NCI-H82 (cell line): Measurements from ENCODE around the gene ALDH16A1.
"Not testable (repeated sequence)": the region's sequence is repeated elsewhere in the genome, so short reads cannot be mapped to it uniquely, and the experiment has no call there.

Source experiments
- DNase-seq: peaks from one replicate; lab custom pipeline; 2025; lab: John Stamatoyannopoulos, UW

Gene ALDH16A1

GRCh38 chr19:49441210-49441959, 11.6 kb upstream of the ALDH16A1 start, which contains the start of gene SLC17A7:
SLC17A7 (minus strand) TSS chr19:49441527; CDS start chr19:49441379, 148 bp downstream.
- DNase-seq: peak; percentile 88

DNA sequence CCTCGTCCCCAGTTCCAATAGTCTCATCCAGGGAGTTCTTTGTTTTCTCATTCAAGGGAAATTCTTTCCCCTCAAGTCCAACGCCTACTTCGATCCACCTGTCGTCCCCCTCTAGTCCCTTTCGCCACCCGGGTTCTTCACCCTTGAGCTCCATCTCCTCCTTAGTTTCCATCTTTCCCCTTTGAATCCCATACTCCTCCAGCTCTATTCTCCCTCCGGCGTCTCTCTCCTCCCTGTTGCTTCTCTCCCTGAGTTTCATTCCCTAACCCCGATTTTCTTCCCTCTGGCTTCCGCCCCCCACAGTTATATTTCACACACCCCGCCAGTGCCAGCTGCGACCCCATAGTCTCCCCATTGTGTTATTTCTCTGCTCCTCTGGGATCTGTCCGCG, 11.1 kb upstream of the ALDH16A1 start:
- peak; percentile 49 for DNase-seq

- DNase-seq: no peak
These were observed 10.7 kb upstream of the ALDH16A1 start for GRCh38 chr19:49442354-49442753.

- DNase-seq: peak; percentile 98
These were observed 10.2 kb upstream of the ALDH16A1 start for GRCh38 chr19:49442771-49443365.

GRCh38 chr19:49443366-49444099, 9.5 kb upstream of the ALDH16A1 start:
- peak; percentile 98 for DNase-seq

- not testable (repeated sequence) for DNase-seq
These were observed 8.8 kb upstream of the ALDH16A1 start for GRCh38 chr19:49444100-49444700.

DNA sequence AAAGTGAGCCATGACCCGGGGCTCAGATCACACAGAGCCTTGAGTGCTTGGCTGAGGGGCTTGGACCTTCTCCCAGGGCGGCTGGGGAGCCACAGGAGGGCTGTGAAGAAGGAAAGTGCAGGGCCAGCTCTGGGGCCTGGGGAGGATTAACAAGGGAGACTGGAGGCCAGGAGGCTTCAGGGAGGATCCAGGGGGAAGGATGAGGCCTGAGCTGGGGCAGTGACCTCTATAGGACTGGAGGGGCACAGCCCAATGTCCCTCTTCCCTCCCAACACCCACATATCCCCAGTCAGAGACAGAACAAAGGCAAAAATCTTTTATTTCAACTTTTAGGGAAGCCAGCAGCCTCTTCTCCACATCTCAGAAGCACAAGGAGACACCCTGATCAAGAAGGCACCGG, 7.0 kb upstream of the ALDH16A1 start:
- DNase-seq: no peak

- DNase-seq: peak; percentile 85
These were observed 5.3 kb upstream of the ALDH16A1 start for GRCh38 chr19:49447485-49448431.

DNA sequence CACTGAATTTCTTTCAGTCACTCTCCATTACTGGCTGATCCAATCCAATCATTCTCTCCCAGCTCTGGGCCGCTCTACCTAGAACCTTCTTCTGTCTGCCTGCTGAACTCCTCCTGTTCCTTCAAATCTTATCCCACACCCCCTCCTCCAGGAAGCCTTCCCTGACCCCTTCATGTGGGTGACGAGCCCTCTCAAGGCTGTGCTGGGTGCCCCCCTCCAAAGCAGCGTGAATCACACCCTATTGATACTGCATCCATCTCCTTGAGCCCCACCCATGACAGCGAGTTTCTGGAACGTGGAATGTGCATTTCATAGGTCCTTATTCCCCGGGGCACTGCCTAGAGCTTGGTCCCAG, 4.6 kb upstream of the ALDH16A1 start:
- no peak for DNase-seq

DNA sequence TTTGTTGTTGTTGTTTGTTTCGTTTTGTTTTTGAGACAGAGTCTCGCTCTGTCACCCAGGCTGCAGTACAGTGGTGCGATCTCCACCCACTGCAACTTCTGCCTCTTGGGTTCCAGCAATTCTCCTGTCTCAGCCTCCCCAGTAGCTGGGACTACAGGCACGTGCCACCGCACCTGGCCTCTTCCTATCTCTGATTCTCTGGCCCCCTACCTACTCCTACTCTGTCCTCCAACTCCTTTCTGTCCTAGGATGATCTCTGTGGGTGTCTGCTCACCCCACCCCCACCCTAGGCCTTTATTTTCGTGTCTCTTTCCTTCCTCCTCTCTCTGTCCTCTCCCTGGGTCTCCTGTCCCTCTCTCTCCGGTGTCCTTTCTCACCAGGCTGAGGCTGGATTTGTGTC, 2.6 kb upstream of the ALDH16A1 start:
- DNase-seq: no peak

GRCh38 chr19:49451430-49452181, 1.4 kb upstream of the ALDH16A1 start, which contains the start of gene PIH1D1:
PIH1D1 (minus strand) TSS chr19:49451814; CDS start chr19:49451574, 240 bp downstream.
- peak; percentile 100 for DNase-seq

DNA sequence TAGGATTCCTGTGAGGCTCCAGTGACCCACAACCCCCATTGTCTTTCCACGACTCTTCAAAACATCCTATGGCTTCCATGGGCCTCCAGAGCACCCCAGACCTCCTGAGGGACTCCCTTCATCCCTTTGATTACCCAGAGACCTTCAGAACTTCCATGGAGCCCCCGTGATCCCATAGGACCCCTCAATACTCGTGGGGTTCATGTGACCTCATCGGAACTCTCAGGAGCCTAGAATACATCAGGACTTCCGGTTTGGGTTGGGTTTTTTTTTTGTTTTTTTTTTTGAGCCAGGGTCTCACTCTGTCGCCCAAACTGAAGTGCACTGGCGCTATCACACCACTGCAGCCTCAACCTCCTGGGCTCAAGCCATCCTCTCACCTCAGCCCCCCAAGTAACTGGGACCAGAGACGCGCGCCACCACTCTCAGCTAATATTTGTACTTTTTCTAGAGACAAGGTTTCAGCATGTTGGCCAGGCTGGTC, 774 bp downstream of the ALDH16A1 start:
- DNase-seq: no peak

GRCh38 chr19:49455773-49456172, 2.7 kb downstream of the ALDH16A1 start:
- DNase-seq: no peak

GRCh38 chr19:49456326-49456725, 3.3 kb downstream of the ALDH16A1 start:
- no peak for DNase-seq

- no peak for DNase-seq
These were observed 5.5 kb downstream of the ALDH16A1 start for GRCh38 chr19:49458567-49458903.

DNA sequence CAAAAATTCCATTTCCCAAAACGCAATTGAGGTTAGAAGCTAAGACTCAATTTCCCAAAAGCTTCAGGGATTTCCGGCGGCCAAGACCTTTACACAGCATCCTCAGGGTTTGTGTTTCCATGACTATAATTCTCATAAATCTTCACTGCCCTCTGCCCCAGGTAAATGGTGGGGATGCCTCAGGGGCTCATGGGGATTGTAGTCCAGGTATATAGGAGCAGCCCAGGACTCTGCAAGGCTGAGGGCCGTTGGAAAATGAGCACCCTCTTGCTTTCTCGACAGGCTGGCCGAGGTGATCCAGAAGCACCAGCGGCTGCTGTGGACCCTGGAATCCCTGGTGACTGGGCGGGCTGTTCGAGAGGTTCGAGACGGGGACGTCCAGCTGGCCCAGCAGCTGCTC, 6.4 kb downstream of the ALDH16A1 start:
- no peak for DNase-seq

GRCh38 chr19:49461130-49461529, 8.1 kb downstream of the ALDH16A1 start:
- not testable (repeated sequence) for DNase-seq

GRCh38 chr19:49461656-49462055, 8.6 kb downstream of the ALDH16A1 start:
- no peak for DNase-seq

DNA sequence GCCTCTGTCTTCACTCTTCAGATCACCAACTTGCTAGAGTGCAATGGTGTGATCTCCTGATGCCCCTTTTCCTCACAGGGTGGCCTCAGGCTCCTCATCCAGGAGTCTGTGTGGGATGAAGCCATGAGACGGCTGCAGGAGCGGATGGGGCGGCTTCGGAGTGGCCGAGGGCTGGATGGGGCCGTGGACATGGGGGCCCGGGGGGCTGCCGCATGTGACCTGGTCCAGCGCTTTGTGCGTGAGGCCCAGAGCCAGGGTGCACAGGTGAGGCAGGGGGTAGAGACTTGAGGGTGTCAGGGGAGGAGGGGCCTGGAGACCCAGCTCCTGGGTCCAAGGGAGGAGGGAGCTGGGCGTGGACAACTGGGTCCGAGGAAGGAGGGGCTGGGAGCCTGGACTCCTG, 9.5 kb downstream of the ALDH16A1 start:
- DNase-seq: no peak

GRCh38 chr19:49463960-49464740, 11.1 kb downstream of the ALDH16A1 start:
- no peak for DNase-seq
